ENCODE results near the gene RHCG. TPM values are rescaled to one million over a fixed set of nuclear protein-coding genes. Genes with fewer than 3 reads are reported as not detected.

The RHCG gene
- total and polyA plus RNA-seq, 12 donors, result 0.33 to 4.1 (median 1.5) TPM; not detected in 2

DNA sequence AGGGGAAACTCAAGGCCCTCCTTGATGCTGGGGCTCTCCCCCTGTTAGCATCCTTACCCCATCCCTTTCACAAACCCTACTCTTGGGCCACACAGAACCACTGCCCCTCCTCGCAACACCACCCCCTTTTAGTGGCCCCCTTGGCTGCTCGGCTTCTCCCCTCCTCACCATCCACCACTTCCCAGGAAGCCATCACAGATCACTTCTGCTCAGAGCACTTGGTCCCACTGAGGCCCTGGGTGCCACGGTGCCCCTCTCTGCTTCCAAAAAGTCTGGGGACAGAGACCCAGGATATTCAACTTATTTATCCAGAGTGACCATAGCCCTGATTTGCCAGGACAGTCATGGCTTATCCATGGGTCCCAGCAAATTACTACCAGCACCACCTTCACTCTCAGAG, 2.4 kb downstream of the RHCG start:
- H3K4me1 ChIP-seq (replicated peaks in 1 of 2), result no peaks in the 10 kb centered on the region
- WGBS, 4 donors, result 62 to 86% (median 82%) methylated on average over 3 of the region's 3 CpGs
- intact Hi-C loops (cut with DNase I), result no loop called here
- no peak overlapping the region for H3K4me3 ChIP-seq
- peaks cover 40% of the 10 kb centered on the region for H3K27me3 ChIP-seq
- no peak for DNase-seq
- no peaks in the 10 kb centered on the region for H3K36me3 ChIP-seq (replicated peaks in 1 of 2)
- H3K27ac ChIP-seq, result no peak overlapping the region
- no peaks in the 10 kb centered on the region for H3K9me3 ChIP-seq (replicated peaks in 1 of 3)
- TF ChIP-seq, protein P1, sequence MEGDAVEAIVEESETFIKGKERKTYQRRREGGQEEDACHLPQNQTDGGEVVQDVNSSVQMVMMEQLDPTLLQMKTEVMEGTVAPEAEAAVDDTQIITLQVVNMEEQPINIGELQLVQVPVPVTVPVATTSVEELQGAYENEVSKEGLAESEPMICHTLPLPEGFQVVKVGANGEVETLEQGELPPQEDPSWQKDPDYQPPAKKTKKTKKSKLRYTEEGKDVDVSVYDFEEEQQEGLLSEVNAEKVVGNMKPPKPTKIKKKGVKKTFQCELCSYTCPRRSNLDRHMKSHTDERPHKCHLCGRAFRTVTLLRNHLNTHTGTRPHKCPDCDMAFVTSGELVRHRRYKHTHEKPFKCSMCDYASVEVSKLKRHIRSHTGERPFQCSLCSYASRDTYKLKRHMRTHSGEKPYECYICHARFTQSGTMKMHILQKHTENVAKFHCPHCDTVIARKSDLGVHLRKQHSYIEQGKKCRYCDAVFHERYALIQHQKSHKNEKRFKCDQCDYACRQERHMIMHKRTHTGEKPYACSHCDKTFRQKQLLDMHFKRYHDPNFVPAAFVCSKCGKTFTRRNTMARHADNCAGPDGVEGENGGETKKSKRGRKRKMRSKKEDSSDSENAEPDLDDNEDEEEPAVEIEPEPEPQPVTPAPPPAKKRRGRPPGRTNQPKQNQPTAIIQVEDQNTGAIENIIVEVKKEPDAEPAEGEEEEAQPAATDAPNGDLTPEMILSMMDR (IDR thresholded peaks at IDR 0.05), result no peak
- TF ChIP-seq POLR2A (IDR thresholded peaks at IDR 0.05), result no peak

DNA sequence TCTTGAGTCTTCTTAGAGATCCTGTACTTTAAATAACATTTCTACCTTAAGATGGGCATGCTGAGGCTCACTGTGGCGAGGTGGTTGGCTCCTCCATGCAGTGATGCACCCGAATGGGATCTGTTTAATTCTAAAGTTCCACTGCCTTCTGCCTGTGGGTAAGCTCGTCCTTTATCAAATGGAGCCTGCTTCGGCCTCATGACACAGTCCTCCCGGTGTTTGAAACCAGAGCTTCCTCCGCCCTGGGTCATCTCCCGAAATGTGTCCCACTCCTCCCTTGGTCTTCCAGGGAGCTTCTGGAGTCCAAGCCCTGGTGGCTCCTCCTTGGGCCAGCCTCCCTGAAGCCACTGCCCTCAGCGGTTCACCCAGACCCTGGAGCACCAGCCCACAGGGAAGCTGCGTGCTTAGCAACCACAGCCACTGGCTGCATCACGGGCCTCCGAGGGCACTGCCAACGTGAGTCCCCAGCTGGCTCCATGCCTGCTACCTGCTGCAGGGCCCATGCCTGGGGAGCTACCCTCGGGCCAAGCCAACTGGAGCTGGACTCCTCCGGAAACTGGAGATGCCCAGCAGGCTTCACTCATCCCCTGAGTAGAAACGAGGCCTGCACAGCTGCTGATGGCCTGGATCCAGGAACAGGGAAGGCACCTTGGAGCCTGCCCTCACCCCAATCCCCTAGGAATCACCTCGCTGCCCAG, 3.3 kb downstream of the RHCG start:
- WGBS, 4 donors, result 76 to 88% (median 79%) methylated on average over 11 to 16 of the region's 16 CpGs
- DNase-seq, result no peak
- intact Hi-C loops (cut with DNase I), result no loop called here

DNA sequence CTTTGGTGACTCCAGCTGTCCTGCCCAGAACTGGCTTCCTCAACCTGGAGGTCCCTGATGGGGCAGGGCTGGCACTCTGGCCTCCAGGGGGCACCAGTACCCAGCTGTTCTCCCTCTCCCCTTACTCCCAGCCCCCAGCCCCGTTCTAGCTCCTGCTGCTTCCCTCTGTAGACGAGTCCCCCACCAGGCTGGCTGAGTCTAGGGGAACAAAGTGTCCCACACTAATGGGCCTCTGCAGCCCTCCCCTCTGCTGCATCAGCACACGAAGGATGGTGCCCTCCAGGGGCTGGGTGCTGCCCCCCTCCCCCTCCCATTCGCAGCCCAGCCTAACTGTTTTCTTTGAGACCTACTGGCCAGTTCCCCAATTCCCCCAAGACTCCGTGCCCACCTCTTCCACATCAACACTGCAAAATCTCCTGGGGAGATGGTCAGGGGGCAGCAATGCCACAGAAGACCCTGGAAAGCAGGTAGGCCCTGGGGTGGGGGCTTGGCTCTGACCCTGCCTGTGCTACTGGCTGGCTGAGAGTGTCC, 4.2 kb downstream of the RHCG start:
- DNase-seq, result no peak
- Histone ChIP-seq H3K9me3 (replicated peaks in 1 of 3) (no peaks in the 10 kb centered on the region), H3K4me3 (no peak overlapping the region), H3K36me3 (replicated peaks in 1 of 2) (no peaks in the 10 kb centered on the region), H3K4me1 (replicated peaks in 1 of 2) (no peaks in the 10 kb centered on the region), H3K27me3 (peaks cover 40% of the 10 kb centered on the region), H3K27ac (no peak overlapping the region)
- WGBS, 4 donors, result 32 to 37% (median 36%) methylated on average over 5 of the region's 5 CpGs
- TF ChIP-seq, protein P1 (IDR thresholded peaks at IDR 0.05), result no peak
- no peak for TF ChIP-seq POLR2A (IDR thresholded peaks at IDR 0.05)
- intact Hi-C loops (cut with DNase I), result no loop called here

More for the DNA sequence above, 3.3 kb downstream of the RHCG start:
- H3K4me3 ChIP-seq, result no peak overlapping the region
- H3K9me3 ChIP-seq (replicated peaks in 1 of 3), result no peaks in the 10 kb centered on the region
- H3K27ac ChIP-seq, result no peak overlapping the region
- H3K36me3 ChIP-seq (replicated peaks in 1 of 2), result no peaks in the 10 kb centered on the region
- no peaks in the 10 kb centered on the region for H3K4me1 ChIP-seq (replicated peaks in 1 of 2)
- TF ChIP-seq, protein P1 (IDR thresholded peaks at IDR 0.05), result no peak
- no peak for TF ChIP-seq POLR2A (IDR thresholded peaks at IDR 0.05)
- H3K27me3 ChIP-seq, result peaks cover 40% of the 10 kb centered on the region

DNA sequence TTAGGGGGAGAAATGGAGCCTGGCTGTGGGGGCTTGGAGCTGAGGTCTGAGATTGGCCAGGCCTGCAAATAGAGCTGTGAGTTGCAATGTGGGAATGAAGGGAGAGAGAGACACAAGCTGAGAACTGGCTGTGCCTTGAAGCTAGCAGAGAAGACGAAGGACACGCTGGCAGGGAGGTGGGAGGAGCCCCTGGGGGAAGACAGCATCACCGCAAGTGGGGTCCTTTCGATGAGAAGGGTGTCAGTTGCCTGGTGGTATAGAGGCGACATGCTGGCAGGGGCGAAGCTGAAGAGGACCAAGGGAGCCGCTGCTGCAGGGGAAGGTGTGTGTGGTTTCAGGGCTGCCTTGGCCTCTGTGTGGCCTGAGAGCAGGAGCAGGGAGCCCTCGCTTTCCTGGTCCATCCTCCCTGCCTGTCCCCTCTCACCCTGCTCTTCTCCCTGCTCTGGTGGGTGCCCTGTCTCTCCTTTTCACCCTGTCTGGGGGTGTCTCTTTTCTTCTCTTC, 5.5 kb downstream of the RHCG start:
- Histone ChIP-seq H3K4me3 (no peak overlapping the region), H3K27ac (no peak overlapping the region), H3K27me3 (peaks cover 39% of the 10 kb centered on the region), H3K4me1 (replicated peaks in 1 of 2) (no peaks in the 10 kb centered on the region), H3K9me3 (replicated peaks in 1 of 3) (no peaks in the 10 kb centered on the region), H3K36me3 (replicated peaks in 1 of 2) (no peaks in the 10 kb centered on the region)
- intact Hi-C loops (cut with DNase I), result no loop called here
- 62 to 70% (median 68%) methylated on average over 8 of the region's 8 CpGs for WGBS, 4 donors
- no peak for DNase-seq
- TF ChIP-seq POLR2A (IDR thresholded peaks at IDR 0.05), result no peak
- TF ChIP-seq, protein P1 (IDR thresholded peaks at IDR 0.05), result no peak

Data from adrenal gland (tissue), 12 donors.